Measurements from ENCODE around the gene PCDHB9.
"Not testable (repeated sequence)": the region's sequence is repeated elsewhere in the genome, so short reads cannot be mapped to it uniquely, and the experiment has no call there.

GRCh38 chr5:141225421-141225820 is 38.5 kb downstream of the PCDHB9 start:
- not testable (repeated sequence) for TF ChIP-seq POLR2AphosphoS5 (IDR thresholded peaks at IDR 0.05; ENCODE audit: borderline replicate concordance, low read depth, low read length); EZH2 (IDR thresholded peaks at IDR 0.05); FOXP2 (optimal IDR thresholded peaks at IDR 0.05; ENCODE audit: control extremely low read depth, extremely low read length, insufficient read depth)

All from SK-N-MC (cell line).